Measurements from ENCODE around the gene CADPS.

GRCh38 chr3:62414786-62415185, 460.4 kb downstream of the CADPS start:
- TF ChIP-seq EZH2 (IDR thresholded peaks at IDR 0.05; ENCODE audit: borderline replicate concordance) (no peak), CTCF (IDR thresholded peaks at IDR 0.05; ENCODE audit: poor library complexity) (no peak)

Measured in hepatocyte (in vitro differentiated cells).